Activated CD4-positive, alpha-beta T cell treated with anti-CD3 and anti-CD28 coated beads, Interleukin-2, amount 50 U/mL, for 48 hours (primary cell): ENCODE data around the gene AMACR.
"Not testable (repeated sequence)": the region's sequence is repeated elsewhere in the genome, so short reads cannot be mapped to it uniquely, and the experiment has no call there.

ENCODE experiments used
- DNase-seq, 2 experiments: peaks; one replicate each; pipeline ENCODE4 v3.0.0-alpha.2; 2020

Gene AMACR

GRCh38 chr5:33964132-33964700 lies 43.6 kb downstream of the AMACR start:
- DNase-seq, result no peak

- no peak for DNase-seq
Observed at GRCh38 chr5:33958176-33958575, 49.7 kb downstream of the AMACR start.

DNA sequence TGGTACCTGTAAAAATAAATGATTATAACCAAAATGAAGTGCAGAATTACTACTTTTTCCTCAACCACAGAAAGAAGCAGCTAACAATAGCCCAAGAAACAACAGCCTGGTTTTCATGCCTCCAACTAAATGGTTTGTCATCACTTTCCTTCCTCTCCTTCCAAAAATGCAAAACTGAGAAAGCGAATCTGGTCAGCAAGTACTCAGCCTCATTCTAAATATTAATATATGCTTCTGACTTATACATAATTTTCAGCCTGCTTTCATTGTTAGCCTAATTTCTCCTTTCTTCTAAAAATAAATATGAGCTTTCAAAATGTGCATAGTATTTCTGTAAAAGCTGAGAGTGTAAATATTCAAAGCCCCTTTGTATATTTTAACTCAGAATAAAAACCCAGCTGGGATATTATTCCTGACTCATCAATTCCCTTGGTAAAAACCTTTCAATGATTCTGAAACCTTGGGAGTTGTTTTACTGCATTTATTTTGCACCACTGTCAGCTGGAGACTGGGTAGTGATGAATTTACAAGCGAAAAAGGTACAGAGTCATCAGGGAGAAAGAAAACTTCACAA lies 50.2 kb downstream of the AMACR start:
- no peak for DNase-seq

GRCh38 chr5:33952175-33952574 lies 55.7 kb downstream of the AMACR start:
- DNase-seq, result not testable (repeated sequence)

DNA sequence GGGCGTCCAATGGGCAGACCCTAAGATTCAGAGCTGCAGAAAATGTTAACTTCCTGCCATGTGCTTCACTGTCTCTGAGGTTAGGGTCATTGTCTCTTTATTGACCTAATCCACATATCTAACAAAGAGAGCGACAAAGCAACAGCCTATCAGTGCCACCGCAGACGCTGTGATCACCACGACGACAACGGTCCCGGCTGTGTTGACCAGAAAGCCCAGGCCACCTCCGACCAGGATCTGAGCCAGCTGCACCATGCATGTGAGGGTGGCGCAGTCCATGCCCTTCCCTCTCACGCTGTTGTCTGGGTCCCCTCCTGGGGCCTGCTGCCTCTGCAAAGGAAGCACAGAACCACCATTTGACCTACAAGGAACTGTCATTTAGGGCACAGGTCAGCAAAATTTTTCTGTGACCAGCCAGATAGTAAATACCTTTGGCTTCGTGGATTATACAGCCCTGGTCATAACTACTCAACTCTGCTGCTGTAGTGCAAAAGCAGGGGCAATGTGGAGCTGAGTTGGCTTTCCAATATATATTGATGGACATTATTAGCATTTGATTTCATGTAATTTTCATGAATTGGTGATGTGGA lies 63.2 kb downstream of the AMACR start:
- no peak for DNase-seq

GRCh38 chr5:33941090-33941489 lies 66.8 kb downstream of the AMACR start:
- DNase-seq, result no peak

DNA sequence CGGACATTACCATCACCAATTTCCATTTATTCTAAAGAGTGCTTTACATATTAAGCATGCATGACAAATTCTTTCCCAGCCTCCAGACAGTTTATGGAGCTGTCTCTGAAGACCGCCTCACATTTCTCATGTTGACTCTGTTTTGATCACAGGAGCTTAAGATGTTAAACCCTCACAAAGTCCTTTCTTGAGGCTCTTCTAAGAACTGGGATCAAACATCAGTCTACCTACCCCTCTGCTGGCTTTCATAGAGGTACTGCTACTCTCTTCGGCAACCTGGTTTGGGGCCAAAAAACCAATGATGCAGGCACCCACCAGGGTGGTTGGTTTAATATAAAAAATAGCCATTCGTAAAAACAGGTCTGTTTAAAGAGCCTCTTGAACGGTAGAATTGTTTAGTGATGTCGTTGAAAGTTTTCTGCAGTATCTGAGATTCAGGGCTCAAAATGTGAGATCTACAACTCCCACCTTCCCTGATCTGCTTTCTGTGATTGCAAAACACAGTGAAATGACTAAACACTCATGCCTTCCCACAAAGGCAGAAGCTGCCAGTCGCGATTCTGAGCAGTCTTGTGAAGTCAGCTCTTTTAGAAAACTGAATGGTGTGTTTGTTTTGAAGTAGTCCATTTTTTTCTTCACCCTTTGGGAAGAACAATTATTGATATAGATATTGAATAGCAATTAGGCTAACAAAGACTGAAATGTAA lies 68.1 kb downstream of the AMACR start:
- no peak for DNase-seq

DNA sequence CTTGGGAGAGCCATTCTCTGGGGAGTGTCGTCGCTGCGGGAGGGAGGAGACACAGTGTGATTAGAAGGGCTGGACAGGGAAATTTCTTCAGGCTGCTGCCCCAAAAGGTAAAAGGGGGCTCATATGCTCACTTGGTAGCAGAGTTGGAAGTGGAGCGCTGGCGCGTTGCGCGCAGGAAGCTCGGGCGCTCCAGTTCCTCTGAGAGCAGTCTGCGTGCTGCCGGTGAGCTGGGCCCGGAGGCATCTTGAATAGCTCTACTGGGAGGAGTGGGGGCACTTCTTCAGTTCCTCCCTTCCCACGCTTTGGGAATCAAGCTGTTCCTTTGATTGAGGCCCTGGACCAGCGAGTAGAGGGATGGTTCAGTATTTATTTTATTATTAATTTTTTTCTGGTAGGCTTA lies 69.0 kb downstream of the AMACR start:
- DNase-seq, result no peak

GRCh38 chr5:33938507-33938796 lies 69.4 kb downstream of the AMACR start:
- DNase-seq, result no peak

DNA sequence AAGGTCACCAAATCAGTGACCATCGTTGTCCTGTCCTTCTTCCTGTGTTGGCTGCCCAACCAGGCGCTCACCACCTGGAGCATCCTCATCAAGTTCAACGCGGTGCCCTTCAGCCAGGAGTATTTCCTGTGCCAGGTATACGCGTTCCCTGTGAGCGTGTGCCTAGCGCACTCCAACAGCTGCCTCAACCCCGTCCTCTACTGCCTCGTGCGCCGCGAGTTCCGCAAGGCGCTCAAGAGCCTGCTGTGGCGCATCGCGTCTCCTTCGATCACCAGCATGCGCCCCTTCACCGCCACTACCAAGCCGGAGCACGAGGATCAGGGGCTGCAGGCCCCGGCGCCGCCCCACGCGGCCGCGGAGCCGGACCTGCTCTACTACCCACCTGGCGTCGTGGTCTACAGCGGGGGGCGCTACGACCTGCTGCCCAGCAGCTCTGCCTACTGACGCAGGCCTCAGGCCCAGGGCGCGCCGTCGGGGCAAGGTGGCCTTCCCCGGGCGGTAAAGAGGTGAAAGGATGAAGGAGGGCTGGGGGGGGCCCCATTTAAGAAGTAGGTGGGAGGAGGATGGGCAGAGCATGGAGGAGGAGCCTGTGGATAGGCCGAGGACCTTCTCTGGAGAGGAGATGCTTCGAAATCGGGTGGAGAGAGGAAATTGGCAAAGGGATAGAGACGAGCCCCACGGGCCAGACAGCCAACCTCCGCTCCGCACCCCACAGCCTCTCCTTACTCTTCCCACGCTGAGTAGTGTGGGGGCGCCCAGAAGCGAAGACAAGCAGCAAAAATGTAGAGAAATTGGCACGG lies 69.9 kb downstream of the AMACR start:
- DNase-seq, result no peak

DNA sequence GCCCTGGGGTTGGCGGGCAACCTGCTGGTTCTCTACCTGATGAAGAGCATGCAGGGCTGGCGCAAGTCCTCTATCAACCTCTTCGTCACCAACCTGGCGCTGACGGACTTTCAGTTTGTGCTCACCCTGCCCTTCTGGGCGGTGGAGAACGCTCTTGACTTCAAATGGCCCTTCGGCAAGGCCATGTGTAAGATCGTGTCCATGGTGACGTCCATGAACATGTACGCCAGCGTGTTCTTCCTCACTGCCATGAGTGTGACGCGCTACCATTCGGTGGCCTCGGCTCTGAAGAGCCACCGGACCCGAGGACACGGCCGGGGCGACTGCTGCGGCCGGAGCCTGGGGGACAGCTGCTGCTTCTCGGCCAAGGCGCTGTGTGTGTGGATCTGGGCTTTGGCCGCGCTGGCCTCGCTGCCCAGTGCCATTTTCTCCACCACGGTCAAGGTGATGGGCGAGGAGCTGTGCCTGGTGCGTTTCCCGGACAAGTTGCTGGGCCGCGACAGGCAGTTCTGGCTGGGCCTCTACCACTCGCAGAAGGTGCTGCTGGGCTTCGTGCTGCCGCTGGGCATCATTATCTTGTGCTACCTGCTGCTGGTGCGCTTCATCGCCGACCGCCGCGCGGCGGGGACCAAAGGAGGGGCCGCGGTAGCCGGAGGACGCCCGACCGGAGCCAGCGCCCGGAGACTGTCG lies 70.7 kb downstream of the AMACR start:
- DNase-seq, result no peak

GRCh38 chr5:33936381-33937016 lies 71.4 kb downstream of the AMACR start, which contains the start of gene RXFP3:
Gene RXFP3 (plus strand): TSS chr5:33936386. CDS start chr5:33936741, 355 bp downstream.
- DNase-seq, result no peak
